ENCODE results near the gene SLC35E2B. TPM values are rescaled to one million over a fixed set of nuclear protein-coding genes. Genes with fewer than 3 reads are reported as not detected.
"Not testable (repeated sequence)": the region's sequence is repeated elsewhere in the genome, so short reads cannot be mapped to it uniquely, and the experiment has no call there.

The SLC35E2B gene
- total and polyA plus RNA-seq, 2 donors (not counting 1 experiment from before 2014, with no cell fraction given): 17.5 to 55.8 TPM

GRCh38 chr1:1664941-1665814 is 27.4 kb downstream of the SLC35E2B start:
- no peak for TF ChIP-seq CTCF (conservative IDR thresholded peaks at IDR 0.05 in 1 of 2, IDR thresholded peaks at IDR 0.05 in 1 of 2; ENCODE audit: low read depth in 1 of 2, low read length in 2 of 2)
- TF ChIP-seq EZH2 (IDR thresholded peaks at IDR 0.05; ENCODE audit: low read length, missing control alignments): no peak
- Histone ChIP-seq H2AFZ (ENCODE audit: low read length) (no peak overlapping the region), H3K4me3 (replicated peaks in 1 of 4; ENCODE audit: control extremely low read depth in 1 of 4, insufficient read depth in 1 of 4, low read depth in 3 of 4, low read length in 4 of 4) (no peak overlapping the region), H3K27me3 (ENCODE audit: control insufficient read depth, insufficient read depth, low read length) (no peaks in the 10 kb centered on the region), H3K27ac (ENCODE audit: insufficient read depth, low read length) (no peak overlapping the region), H3K4me1 (ENCODE audit: control insufficient read depth, extremely low read depth, insufficient read depth, low read length) (peaks cover 8% of the 10 kb centered on the region), H3K79me2 (ENCODE audit: control insufficient read depth, insufficient read depth, low read length) (no peaks in the 10 kb centered on the region), H3K9me3 (ENCODE audit: control insufficient read depth, insufficient read depth, low read depth, low read length) (no peaks in the 10 kb centered on the region), H3K36me3 (ENCODE audit: control insufficient read depth, insufficient read depth, low read length) (peaks cover 16% of the 10 kb centered on the region), H3K4me2 (ENCODE audit: extremely low read depth, insufficient read depth, low read length) (no peak overlapping the region), H3K9ac (ENCODE audit: insufficient read depth, low read length) (no peak overlapping the region), H4K20me1 (ENCODE audit: control insufficient read depth, extremely low read depth, insufficient read depth, low read length) (no peaks in the 10 kb centered on the region)
- no peak for DNase-seq (ENCODE audit: low read depth in 2 of 2)

GRCh38 chr1:1664318-1664717 is 28.3 kb downstream of the SLC35E2B start:
- not testable (repeated sequence) for H4K20me1 ChIP-seq (ENCODE audit: control insufficient read depth, extremely low read depth, insufficient read depth, low read length); H3K4me2 ChIP-seq (ENCODE audit: extremely low read depth, insufficient read depth, low read length); H3K79me2 ChIP-seq (ENCODE audit: control insufficient read depth, insufficient read depth, low read length); H3K4me3 ChIP-seq (replicated peaks in 1 of 4; ENCODE audit: control extremely low read depth in 1 of 4, insufficient read depth in 1 of 4, low read depth in 3 of 4, low read length in 4 of 4); H2AFZ ChIP-seq (ENCODE audit: low read length); H3K4me1 ChIP-seq (ENCODE audit: control insufficient read depth, extremely low read depth, insufficient read depth, low read length); H3K9ac ChIP-seq (ENCODE audit: insufficient read depth, low read length); H3K27me3 ChIP-seq (ENCODE audit: control insufficient read depth, insufficient read depth, low read length); DNase-seq (ENCODE audit: low read depth in 2 of 2); H3K9me3 ChIP-seq (ENCODE audit: control insufficient read depth, insufficient read depth, low read depth, low read length); H3K27ac ChIP-seq (ENCODE audit: insufficient read depth, low read length)
- peaks cover 10% of the 10 kb centered on the region for H3K36me3 ChIP-seq (ENCODE audit: control insufficient read depth, insufficient read depth, low read length)

- not testable (repeated sequence) for H2AFZ ChIP-seq (ENCODE audit: low read length); H3K4me2 ChIP-seq (ENCODE audit: extremely low read depth, insufficient read depth, low read length); H3K4me3 ChIP-seq (replicated peaks in 1 of 4; ENCODE audit: control extremely low read depth in 1 of 4, insufficient read depth in 1 of 4, low read depth in 3 of 4, low read length in 4 of 4); H4K20me1 ChIP-seq (ENCODE audit: control insufficient read depth, extremely low read depth, insufficient read depth, low read length); H3K79me2 ChIP-seq (ENCODE audit: control insufficient read depth, insufficient read depth, low read length); H3K27me3 ChIP-seq (ENCODE audit: control insufficient read depth, insufficient read depth, low read length); DNase-seq (ENCODE audit: low read depth in 2 of 2); H3K9ac ChIP-seq (ENCODE audit: insufficient read depth, low read length); H3K4me1 ChIP-seq (ENCODE audit: control insufficient read depth, extremely low read depth, insufficient read depth, low read length); H3K9me3 ChIP-seq (ENCODE audit: control insufficient read depth, insufficient read depth, low read depth, low read length)
- Histone ChIP-seq H3K36me3 (ENCODE audit: control insufficient read depth, insufficient read depth, low read length) (peaks cover 10% of the 10 kb centered on the region), H3K27ac (ENCODE audit: insufficient read depth, low read length) (peak overlapping the region; percentile 74)
Measured at GRCh38 chr1:1662830-1663560, 29.6 kb downstream of the SLC35E2B start.

- H3K9me3 ChIP-seq (ENCODE audit: control insufficient read depth, insufficient read depth, low read depth, low read length); H3K27me3 ChIP-seq (ENCODE audit: control insufficient read depth, insufficient read depth, low read length); H3K4me2 ChIP-seq (ENCODE audit: extremely low read depth, insufficient read depth, low read length); H3K9ac ChIP-seq (ENCODE audit: insufficient read depth, low read length); H3K4me3 ChIP-seq (replicated peaks in 1 of 4; ENCODE audit: control extremely low read depth in 1 of 4, insufficient read depth in 1 of 4, low read depth in 3 of 4, low read length in 4 of 4); H4K20me1 ChIP-seq (ENCODE audit: control insufficient read depth, extremely low read depth, insufficient read depth, low read length); H3K79me2 ChIP-seq (ENCODE audit: control insufficient read depth, insufficient read depth, low read length); H3K4me1 ChIP-seq (ENCODE audit: control insufficient read depth, extremely low read depth, insufficient read depth, low read length); H2AFZ ChIP-seq (ENCODE audit: low read length): not testable (repeated sequence)
- H3K36me3 ChIP-seq (ENCODE audit: control insufficient read depth, insufficient read depth, low read length): peaks cover 10% of the 10 kb centered on the region
- peak in 1 of 2 donors; percentile 42 for DNase-seq (ENCODE audit: low read depth in 2 of 2)
- H3K27ac ChIP-seq (ENCODE audit: insufficient read depth, low read length): peak overlapping the region; percentile 74
Measured at GRCh38 chr1:1662392-1662791, 30.2 kb downstream of the SLC35E2B start.

GRCh38 chr1:1658583-1659549 is 33.7 kb downstream of the SLC35E2B start, which contains the start of gene CDK11B:
Gene CDK11B (minus strand): TSS chr1:1659004. CDS start chr1:1657485, 1,519 bp downstream.
- H4K20me1 ChIP-seq (ENCODE audit: control insufficient read depth, extremely low read depth, insufficient read depth, low read length); H3K79me2 ChIP-seq (ENCODE audit: control insufficient read depth, insufficient read depth, low read length); H3K9me3 ChIP-seq (ENCODE audit: control insufficient read depth, insufficient read depth, low read depth, low read length); H3K27me3 ChIP-seq (ENCODE audit: control insufficient read depth, insufficient read depth, low read length); H3K36me3 ChIP-seq (ENCODE audit: control insufficient read depth, insufficient read depth, low read length); H3K4me1 ChIP-seq (ENCODE audit: control insufficient read depth, extremely low read depth, insufficient read depth, low read length): not testable (repeated sequence)
- Histone ChIP-seq H3K4me3 (replicated peaks in 1 of 4; ENCODE audit: control extremely low read depth in 1 of 4, insufficient read depth in 1 of 4, low read depth in 3 of 4, low read length in 4 of 4) (peak within 1 kb of the TSS; percentile 40 to 66 (median 55)), H2AFZ (ENCODE audit: low read length) (peak within 1 kb of the TSS; percentile 61), H3K27ac (ENCODE audit: insufficient read depth, low read length) (peak within 1 kb of the TSS; percentile 96), H3K4me2 (ENCODE audit: extremely low read depth, insufficient read depth, low read length) (peak within 1 kb of the TSS; percentile 23), H3K9ac (ENCODE audit: insufficient read depth, low read length) (peak within 1 kb of the TSS; percentile 90)
- DNase-seq (ENCODE audit: low read depth in 2 of 2): peak; percentile 93 to 98
